GM12892 (cell line): ENCODE measurements around the gene STN1. TPM values are rescaled to one million over a fixed set of nuclear protein-coding genes. Genes with fewer than 3 reads are reported as not detected.

Experiments
- DNase-seq: peaks from one replicate; pipeline ENCODE4 v3.0.0; 2011; ENCODE audit not compliant: insufficient read length
- FAIRE-seq: peaks from 2 replicates; lab custom pipeline; 2011; peaks lifted over from hg19 to GRCh38; lab: Jason Lieb, UNC
- POLR2A ChIP-seq: IDR thresholded peaks from 2 replicates; pipeline ENCODE4 v1.6.1; 2011; ENCODE audit warnings: low read depth, low read length, control low read depth
- POLR2AphosphoS5 ChIP-seq: IDR thresholded peaks from 2 replicates; pipeline ENCODE4 v1.6.1; 2011; ENCODE audit warnings: low read depth, low read length, control low read depth
- TAF1 ChIP-seq: IDR thresholded peaks from 2 replicates; pipeline ENCODE4 v1.6.1; 2011; ENCODE audit warnings: low read depth, mild to moderate bottlenecking, control low read depth, low read length, borderline replicate concordance
- polyA plus RNA-seq: library from polyadenylated mRNA; unstranded; fragments of >200 nt; gene quantifications from one replicate; pipeline ENCODE4 v1.2.1, GENCODE V29; 2012; ENCODE audit warnings: missing spikeins, inconsistent platforms; ENCODE audit not compliant: missing spikeins

Gene STN1
- polyA plus RNA-seq, result 29.9 TPM

DNA sequence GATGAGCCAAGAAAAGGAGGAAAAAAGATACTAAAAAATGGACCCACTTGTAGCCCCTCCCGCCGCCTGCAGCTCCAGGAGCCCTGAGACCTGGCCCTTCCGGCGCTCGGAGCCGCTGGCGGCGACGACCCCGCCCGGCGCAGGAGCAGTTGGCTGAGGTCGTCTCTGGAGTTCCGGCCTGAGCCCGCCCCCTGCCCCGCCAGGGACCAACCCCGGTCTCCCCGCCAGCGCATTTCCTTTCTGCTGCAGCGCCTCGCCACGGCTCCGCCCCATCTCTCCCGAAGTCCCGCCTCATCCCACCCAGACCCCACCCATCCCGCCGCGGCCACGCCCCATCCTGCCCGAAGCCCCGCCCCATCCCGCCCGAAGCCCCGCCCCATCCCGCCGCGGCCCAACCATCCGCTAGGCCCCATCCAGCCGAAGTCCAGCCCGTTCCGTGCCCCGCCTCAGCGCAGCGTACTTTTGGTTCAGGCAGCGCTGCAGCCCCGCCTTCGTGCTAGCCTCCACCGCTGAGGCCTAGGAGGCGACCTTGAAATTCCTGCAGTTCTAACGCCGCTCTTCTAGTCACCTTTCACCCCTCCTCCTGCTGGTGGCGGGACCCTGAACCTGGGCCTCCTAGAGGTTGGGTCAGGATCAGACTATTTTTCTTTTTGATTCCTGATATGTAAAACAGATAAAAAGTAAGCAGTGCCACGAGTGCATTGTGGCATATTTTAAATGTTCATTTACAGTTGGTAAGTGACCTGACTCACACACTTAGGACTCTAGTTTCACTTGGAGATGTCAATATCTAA is at the start of gene STN1:
Gene STN1, minus strand, starts transcription at position 132 of the 794 bp plus-strand sequence. CDS start 590 bp downstream, outside the sequence.
- DNase-seq, result peak; percentile 87
- TF ChIP-seq POLR2AphosphoS5 (peak; percentile 87), TAF1 (peak; percentile 50; the same call in 1 of the 2 replicates), POLR2A (peak; percentile 93)
- peak; percentile 92 for FAIRE-seq

DNA sequence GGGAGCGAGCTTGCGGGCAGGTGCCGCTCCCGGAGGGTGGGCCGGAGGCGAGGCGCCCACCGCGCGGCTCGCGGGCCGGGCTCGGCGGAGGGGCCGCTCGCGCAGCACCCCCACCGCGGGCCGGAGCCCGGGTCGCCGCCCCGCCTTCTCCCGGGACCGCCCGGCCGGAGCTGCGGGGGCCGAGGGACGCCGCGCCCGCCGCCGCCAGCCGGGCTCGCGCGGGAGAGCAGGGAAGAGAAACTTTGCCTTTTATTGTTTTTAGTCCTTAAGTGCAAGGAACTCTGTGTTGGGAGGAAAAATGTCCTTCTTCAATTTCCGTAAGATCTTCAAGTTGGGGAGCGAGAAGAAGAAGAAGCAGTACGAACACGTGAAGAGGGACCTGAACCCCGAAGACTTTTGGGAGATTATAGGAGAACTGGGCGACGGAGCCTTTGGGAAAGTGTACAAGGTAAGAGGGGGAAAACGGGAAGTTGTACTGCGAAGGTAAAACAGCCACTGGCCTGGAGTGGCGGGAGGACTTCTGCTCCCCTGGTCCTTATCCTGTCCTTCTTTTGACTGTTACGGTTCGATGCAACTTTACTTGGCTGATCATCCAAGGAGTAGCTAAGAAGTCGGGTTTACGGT is 49.6 kb upstream of the STN1 start:
- FAIRE-seq, result peak; percentile 53
- DNase-seq, result peak; percentile 32
- no peak for TF ChIP-seq POLR2A
- no peak for TF ChIP-seq POLR2AphosphoS5
- TF ChIP-seq TAF1, result no peak

GRCh38 chr10:103966671-103967447 is 48.9 kb upstream of the STN1 start, which contains the start of gene SLK:
Gene SLK (plus strand): TSS chr10:103967140. CDS start chr10:103967746, 606 bp downstream.
- FAIRE-seq, result peak; percentile 99

GRCh38 chr10:103960103-103960502 is 42.1 kb upstream of the STN1 start:
- TF ChIP-seq TAF1, result no peak
- TF ChIP-seq POLR2AphosphoS5, result no peak
- TF ChIP-seq POLR2A, result no peak
- FAIRE-seq, result no peak

More at GRCh38 chr10:103966671-103967447, 48.9 kb upstream of the STN1 start, which contains the start of gene SLK:
- 0 out of 2 replicates have a peak, but pooled peaks have one; percentile 12 for TF ChIP-seq TAF1
- TF ChIP-seq POLR2A, result peak; percentile 76; the same call in 1 of the 2 replicates
- peak; percentile 39; the same call in 1 of the 2 replicates for TF ChIP-seq POLR2AphosphoS5
- peak; percentile 71 for DNase-seq

GRCh38 chr10:103958996-103959395 is 41.0 kb upstream of the STN1 start:
- TF ChIP-seq POLR2AphosphoS5, result no peak
- TF ChIP-seq POLR2A, result no peak
- TF ChIP-seq TAF1, result no peak
- DNase-seq (no peak), FAIRE-seq (no peak)

More at GRCh38 chr10:103960103-103960502, 42.1 kb upstream of the STN1 start:
- no peak for DNase-seq

GRCh38 chr10:103954543-103954942 is 36.6 kb upstream of the STN1 start:
- no peak for FAIRE-seq
- no peak for DNase-seq
- TF ChIP-seq TAF1, result no peak
- TF ChIP-seq POLR2AphosphoS5, result no peak
- TF ChIP-seq POLR2A, result no peak

- no peak for DNase-seq
- TF ChIP-seq POLR2AphosphoS5 (no peak), TAF1 (no peak), POLR2A (no peak)
- no peak for FAIRE-seq
These were observed 34.0 kb upstream of the STN1 start for GRCh38 chr10:103951942-103952341.

DNA sequence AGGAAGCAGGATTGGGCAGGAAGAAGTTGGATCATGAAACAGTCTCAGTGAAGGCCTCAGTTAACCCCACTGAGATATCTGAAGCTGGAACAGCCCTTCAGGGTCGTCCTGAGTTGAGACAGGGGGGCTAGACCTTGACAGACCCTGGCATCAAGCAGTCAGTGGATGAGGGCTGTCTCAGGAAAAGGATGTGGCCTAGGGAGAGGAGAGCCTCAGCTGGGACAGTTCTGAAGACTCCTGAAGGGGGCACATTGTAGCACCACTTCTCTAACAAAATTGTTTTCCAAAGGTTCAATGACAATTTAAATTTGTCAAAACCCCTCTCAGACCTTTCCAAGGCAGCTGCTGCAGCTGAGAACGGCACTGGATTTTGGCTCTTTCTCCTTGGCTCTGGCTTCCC is 33.2 kb upstream of the STN1 start:
- no peak for FAIRE-seq
- no peak for DNase-seq
- no peak for TF ChIP-seq POLR2AphosphoS5

- TF ChIP-seq POLR2A (no peak), TAF1 (no peak), POLR2AphosphoS5 (no peak)
- FAIRE-seq (no peak), DNase-seq (no peak)
These were observed 31.7 kb upstream of the STN1 start for GRCh38 chr10:103949728-103950127.

DNA sequence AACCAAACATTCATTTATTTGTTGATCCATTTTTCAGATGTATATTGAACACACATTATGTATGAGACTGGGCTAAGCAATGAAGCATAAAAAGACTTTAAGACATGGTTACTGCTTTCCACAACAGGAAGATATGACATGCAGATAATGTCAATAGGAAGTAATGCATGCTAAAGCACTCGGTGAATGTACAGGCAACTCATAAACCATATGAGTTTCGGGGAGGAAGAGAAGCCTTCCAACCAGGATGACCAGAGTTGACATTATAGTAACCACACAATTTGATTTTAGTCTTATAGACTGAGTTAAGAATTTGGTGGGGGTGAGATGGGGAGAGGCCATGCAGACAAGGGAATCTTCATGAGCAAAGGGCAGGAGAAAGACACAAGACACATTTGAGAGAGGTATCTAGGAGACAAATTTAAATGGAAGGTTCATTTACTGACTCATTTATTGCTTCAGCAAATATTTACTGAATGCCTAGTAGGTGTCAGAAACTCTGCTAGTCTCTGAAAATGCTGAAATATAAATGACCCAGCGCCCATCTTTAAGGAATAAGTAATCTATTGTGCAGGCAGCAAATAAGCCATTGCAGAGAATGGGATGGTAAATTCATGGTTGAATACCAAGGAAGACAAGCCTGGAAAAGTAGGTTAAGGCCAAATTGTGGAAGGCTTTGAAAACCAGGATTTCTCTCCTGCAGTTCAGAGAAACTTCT is 30.0 kb upstream of the STN1 start:
- peak; percentile 42 for FAIRE-seq
- no peak for DNase-seq
- TF ChIP-seq POLR2AphosphoS5 (no peak), POLR2A (no peak), TAF1 (no peak)

GRCh38 chr10:103942866-103943265 is 24.9 kb upstream of the STN1 start:
- DNase-seq (no peak), FAIRE-seq (no peak)
- no peak for TF ChIP-seq TAF1

- TF ChIP-seq TAF1, result no peak
- no peak for TF ChIP-seq POLR2AphosphoS5
- no peak for TF ChIP-seq POLR2A
- FAIRE-seq (no peak), DNase-seq (no peak)
These were observed 23.8 kb upstream of the STN1 start for GRCh38 chr10:103941801-103942200.
